ENCODE measurements around the gene AXL.

The AXL gene

DNA sequence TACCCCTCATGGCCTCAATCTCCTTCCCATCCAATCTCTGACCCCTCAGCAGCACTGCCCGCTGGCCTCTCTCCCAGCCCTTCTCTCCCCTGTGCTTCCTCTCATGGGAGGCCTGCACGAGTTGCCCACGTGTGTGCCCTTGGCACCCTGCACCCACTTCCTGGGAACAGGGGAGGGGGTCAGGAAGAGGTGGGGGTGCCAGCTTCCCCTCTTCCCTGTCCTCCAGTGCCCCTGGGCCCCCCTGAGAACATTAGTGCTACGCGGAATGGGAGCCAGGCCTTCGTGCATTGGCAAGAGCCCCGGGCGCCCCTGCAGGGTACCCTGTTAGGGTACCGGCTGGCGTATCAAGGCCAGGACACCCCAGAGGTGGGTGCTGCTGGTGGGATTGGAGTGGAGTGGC, 19.2 kb downstream of the AXL start:
- DNase-seq, result no peak

DNA sequence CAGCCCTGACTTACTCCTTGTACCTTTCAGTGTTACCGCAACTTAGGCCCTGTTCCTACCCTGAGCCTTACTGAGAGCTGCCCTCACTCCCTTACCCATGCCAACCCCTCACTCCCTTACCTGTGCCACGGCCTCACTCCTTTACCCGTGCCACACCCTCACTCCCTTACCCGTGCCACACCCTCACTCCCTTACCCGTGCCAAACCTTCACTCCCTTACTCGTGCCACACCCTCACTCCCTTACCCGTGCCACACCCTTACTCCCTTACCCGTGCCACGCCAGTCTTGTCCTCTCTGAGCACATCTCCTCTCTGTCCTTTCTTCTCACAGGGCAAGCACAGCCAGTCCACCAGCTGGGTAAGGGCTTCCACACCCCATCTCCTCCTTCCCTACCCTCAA, 20.3 kb downstream of the AXL start:
- no peak for DNase-seq

DNA sequence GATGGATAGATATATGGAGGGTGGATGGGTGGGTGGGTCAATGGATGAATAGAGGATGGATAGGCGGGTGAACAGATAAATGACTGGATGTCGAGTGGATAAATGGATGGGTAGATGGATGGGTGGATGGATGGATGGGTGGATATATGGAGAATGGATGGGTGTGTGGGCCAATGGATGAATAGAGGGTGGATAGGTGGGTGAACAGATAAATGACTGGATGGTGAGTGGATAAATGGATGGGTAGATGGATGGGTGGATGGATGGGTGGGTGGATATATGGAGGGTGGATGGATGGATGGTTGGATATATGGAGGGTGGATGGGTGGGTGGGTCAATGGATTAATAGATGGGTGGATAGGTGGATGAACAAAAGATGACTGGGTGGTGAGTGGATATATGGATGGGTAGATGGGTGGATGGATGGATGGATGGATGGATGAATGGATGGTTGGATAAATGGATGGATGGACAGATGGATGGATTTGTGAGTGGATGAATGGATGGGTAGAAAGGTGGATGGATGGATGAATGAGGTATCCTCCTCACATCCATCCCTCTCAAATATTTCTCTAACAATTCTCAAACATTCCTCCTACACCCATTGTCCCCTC, 21.0 kb downstream of the AXL start:
- no peak for DNase-seq

DNA sequence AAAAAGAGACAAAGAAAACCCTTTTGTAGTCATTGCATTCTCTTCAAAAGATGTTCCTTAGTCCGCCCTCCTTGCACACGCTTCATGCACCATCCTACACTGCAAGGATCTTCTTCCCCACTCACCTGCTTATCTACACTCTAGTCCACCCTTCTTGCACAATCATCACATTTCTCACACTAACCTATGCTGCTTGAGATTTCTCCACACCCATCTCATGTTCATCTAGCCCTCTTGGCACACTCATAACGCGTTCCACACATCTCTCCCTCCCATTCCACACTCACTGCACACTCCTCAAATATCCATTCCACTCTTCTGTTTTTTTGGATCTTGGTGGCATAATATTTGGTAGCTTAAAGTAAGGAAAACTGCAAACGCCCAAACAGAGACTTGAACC, 22.8 kb downstream of the AXL start:
- no peak for DNase-seq

DNA sequence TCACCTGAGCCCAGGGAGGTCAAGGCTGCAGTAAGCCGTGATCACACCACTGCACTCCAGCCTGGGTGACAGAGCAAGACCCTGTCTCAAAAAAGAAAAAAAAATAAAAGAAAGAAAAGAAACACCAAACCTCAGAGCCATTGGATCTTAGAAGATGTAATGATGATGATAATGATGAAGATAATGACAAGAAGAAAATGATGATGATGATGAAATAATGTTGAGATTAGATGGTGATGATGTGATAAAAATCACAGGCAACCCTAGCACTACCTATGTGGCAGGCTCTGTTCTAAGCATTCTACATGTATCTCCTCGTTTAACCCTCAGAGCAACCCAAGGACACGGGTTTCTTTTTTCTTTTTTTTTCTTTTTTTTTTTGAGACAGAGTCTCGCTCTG, 25.1 kb downstream of the AXL start:
- DNase-seq, result no peak

DNA sequence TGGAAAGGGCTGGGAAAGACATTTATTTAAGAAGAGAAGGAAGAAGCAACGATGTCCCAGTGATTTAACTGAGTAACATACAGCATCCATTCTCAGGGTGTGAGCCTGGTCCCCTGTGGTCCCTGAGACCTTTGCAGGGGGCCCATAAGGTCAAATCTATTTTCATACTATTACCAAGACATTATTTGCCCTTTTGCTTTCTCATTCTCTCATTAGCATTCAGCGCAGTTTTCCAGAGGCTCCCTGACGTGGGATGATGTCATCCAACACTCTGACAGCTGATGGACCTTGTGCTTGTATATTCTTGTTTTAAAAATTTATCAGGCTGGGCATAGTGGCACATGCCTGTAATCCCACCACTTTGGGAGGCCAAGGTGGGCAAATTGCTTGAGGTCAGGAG, 26.8 kb downstream of the AXL start:
- DNase-seq, result no peak

DNA sequence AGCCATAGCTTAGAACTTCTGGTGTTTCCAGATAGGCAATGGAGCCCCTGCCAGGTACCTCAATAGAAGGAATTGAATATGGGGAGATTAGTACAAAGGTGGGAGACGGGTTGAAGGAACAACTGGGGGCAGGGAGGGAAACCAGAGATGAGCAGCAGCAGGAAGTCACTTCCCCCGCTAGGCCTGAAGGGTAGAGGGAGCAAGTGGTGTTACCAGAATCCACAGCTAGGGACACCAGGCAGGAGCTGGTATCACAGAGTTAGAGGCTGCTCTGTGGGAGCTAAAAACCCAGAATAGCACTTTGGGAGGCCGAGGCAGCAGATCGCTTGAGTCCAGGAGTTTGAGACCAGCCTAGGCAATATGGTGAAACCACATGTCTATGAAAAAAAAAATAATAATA, 29.9 kb downstream of the AXL start:
- no peak for DNase-seq

DNA sequence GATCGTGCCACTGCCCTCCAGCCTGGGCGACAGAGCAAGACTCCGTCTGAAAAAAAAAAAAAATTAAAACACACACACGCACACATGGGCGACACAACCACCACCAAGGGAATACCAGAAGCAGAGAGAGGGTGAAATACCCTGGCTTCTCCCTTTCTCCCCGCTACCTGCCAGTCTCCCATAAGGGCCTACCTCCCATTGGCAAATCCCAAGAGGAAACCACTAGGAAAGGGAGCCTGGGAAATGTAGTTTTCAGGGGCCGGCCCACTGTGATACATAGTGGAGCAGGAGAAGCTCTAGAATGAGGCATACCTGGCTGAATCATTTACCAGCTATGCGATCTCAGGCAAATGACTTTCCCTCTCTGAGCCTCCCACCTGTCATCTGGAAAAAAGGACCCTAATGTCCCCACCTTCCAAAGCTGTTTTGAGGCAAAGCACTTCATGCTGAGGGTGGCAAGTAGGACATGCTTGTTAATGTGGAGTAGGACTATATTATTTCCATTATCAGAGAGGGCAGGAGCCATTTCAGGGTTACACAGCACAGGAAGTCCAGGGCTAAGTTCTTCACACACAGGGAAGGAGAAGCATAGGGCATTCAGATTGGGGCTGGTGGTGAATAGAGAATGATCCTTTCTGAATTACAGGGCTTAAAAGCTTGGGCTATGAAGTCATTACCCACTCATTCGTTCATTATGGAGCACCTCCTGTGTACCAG, 30.8 kb downstream of the AXL start:
- no peak for DNase-seq

DNA sequence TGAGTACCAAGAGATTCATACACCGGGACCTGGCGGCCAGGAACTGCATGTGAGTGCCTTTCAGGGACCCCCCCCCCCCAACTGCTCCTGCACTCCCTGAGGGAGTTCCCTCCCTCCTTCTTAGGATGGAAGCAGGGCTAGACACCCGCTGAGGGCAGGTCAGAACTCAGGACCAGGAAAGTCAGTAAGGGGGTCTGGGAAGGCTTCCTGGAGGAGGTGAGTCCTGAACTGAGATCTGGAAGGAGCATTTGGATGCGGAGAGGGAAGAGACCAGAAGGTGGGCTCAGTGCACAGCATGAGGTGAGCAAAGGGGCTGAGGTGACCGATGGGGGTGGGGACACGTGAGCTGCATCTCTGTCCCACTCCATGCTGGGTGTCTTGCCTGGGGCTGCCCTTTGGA, 34.6 kb downstream of the AXL start:
- DNase-seq, result no peak

DNA sequence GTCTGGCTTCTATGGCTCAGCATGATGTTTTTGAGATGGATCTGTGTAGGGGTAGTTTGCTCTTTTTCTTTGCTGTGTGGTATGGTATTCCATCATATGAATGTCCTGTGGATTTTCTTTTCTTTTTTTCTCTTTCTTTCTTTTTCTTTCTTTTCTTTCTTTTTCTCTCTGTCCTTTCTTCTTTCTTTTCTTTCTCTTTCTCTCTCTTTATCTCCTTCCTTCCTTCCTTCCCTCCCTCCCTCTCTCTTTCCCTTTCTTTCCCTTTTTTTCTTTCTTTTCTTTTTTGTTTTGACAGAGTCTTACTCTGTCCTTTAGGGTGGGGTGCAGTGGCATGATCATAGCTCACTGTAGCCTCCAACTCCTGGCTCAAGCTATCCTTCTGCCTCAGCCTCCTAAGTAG, 36.1 kb downstream of the AXL start:
- no peak for DNase-seq

DNA sequence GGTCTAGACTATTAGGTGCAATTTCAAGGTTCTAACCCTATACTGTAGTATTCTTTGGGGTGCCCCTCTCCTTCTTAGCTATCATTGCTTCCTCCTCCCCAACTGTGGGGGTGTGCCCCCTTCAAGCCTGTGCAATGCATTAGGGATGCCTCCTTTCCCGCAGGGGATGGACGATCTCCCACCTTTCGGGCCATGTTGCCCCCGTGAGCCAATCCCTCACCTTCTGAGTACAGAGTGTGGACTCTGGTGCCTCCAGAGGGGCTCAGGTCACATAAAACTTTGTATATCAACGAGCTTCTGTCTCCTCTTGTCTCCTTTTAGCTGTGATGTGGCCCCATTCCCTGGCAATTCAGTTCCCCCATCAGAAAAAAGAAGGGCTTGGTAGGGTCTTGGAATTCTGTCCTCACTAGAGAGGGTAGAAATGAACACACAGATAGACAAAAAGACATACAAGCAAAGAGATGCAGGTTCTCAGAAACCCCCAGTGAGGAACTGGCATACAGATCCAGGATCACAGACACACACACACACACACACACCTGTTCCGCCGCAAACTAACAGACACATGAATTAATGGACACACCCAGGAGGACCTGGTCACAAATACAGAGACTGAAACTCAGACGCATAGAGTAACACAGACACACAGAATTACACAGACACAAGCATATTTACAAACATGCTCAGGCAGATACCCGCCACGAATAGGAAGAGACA, 42.6 kb downstream of the AXL start:
- no peak for DNase-seq

DNA sequence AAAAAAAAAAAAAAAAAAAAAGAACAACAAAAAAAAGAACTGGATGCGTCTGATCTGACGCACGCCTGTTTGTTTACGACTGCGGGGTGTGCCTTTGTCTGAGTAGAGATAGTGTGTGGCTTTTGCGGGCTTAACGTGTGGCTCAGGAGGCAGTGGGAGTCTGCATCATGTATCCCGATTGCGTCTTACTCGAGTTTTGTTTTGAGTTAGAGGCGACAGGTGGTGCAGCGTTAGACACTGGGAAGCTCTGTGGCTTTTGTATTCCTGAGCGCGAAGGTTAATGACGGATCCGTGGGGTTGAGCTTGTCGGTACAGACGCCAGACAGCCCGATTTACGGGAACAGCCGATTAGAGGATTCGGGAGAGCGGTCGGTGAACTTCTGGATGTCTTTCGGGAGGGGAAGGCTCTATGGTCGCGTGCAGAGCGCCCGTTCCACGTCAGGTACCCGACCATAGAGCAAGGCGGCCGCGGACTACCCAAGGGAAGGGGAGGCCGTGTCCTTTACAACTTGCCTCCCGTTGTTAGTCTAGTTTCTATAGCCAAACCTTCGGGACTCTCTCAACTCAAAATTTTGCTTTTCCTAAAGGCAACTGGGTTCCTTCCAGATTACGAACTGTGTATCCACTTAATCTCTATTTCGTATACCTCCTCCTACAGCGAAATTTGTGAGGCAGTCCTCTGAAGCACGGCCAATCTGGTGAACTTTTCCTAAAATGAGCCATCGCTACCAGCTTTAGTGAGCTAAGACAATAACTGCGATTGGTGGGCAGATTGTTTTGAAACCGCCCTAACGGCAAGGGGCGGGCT, 44.2 kb downstream of the AXL start:
- DNase-seq, result peak; percentile 67

DNA sequence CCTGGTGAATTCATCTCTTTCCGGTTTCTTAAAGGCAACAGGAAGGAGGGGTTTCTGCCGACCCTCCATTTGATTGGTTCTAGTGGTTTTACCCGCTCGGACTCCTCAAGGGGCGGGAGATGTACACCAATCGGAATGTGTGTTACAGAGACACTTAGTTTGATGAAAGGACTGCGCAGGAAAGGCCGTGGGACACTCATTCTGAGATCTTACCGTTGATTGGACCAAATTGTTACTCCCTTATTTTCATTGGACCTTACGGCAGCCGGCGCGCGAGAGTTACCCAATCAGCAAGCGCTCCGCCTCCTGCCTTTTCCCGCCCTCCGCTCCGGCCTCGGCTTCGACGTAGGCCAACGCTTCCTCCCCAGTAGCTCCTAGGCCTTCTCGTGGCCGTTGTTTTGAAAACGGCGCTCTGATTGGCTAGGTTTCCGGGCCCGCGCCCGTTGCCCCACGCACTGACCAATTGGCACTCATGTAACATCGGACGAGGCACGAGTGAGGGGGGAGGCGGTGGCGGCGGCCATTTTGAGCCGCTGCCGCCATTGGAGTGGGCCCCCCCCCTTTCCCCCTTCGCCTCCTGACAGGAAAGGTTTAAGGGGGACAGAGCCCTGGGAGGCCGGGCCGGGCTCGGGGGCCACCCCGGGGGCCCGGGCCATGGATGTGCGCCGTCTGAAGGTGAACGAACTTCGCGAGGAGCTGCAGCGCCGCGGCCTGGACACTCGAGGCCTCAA, 45.0 kb downstream of the AXL start, which contains the start of gene HNRNPUL1:
Gene HNRNPUL1 (plus strand): TSS at position 523 of the 731 bp plus-strand sequence. CDS start 132 bp downstream, at position 655.
- DNase-seq, result peak; percentile 99

DNA sequence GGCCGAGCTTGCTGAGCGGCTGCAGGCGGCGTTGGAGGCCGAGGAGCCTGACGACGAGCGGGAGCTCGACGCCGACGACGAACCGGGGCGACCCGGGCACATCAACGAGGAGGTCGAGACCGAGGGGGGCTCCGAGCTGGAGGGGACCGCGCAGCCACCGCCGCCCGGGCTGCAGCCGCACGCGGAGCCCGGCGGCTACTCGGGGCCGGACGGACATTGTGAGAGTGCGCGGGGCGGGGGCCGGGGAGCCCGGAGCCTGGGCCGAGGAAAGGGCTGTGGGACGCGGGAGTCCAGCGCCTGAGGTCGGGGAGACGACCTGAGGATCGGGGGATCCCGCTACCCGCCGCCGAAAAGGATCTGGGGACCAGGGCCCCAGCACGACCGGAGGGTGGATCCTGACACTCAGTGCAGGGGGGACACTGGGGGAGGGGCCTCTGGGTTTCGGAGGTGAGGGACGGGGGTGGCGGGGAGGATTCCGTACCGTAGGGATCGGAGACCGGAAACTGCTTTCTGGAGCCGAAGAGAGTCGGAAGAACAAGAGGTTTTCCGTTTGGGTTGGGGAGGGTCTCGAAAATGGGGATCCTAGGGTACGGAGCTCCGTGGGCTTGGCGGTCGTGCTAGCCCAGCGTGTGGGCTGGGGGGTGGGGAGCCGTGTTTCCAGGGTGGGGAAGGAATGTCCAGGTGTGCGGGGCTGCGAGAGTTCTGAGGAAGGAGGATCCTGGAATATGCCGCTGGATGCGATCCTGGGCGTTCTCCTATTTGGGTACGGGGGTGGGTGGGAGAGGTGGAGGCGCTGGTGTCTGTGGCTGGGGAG, 45.8 kb downstream of the AXL start:
- peak; percentile 22 for DNase-seq

DNA sequence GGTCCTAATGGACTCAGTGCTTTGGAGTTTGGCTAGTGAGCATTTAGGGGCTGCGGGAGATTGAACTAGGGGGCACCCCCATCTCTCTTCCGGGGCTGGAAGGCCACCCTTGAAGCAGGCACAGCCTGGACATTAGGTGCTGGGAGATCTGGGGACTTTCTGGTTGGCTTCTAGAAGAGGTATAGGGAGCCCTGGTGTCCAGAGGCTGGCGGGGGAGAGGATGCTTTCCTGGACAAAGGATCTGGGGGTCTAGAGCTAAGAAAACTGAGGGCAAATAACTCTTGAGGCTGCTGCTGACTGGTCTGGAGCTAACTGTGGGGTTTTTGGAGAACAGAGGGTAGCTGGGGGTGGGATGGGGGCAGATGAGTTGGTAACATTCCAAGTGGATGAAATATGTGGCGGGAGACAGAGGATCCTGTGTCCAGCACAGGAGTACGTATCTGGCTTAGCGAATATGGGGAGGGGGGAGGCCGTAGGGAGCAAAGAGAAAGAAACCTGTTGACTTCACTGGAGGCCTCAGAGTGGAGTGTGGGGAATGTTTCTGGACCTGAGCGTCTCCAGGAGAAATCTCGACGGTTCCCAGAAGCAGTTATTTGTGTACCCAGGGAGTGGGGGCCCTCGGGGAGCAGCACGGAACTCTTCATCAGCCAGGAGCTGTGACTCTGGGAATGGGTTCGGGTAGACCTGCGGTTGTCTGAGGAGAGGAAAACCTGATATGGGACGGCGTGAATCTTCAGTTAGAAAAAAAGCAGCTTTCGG, 46.6 kb downstream of the AXL start:
- no peak for DNase-seq

DNA sequence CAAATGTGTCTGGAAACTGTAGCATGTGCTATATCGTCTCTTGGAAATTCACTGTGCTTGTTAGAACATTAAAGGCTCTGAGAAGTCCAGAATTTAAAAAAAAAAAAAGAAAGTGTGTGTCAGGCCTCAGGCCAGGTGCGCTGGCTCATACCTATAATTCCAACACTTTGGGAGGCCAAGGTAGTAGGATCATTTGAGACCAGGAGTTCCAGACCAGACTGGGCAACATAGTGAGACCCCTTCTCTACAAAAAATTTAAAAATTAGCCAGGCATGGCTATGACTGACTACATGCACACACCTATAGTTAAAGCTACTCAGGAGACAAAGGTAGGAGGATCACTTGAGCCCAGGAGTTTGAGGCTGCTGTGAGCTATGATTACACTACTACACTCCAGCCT, 50.0 kb downstream of the AXL start:
- DNase-seq, result no peak

DNA sequence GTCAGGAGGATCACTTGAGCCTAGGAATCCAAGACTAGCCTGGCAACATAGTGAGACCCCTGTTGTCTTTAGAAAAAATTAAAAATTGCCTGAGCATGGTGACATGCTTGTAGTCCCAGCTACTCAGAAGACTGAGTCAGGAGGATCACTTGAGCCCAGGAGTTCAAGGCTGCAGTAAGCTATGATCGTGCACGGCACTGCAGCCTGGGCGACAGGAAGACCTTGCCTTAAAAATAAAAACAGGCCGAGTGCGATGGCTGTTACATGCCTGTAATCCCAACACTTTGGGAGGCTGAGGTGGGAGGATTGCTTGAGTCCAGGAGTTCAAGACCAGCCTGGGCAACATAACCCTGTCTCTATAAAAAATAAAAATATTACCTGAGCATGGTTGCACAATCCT, 50.5 kb downstream of the AXL start:
- DNase-seq, result no peak

DNA sequence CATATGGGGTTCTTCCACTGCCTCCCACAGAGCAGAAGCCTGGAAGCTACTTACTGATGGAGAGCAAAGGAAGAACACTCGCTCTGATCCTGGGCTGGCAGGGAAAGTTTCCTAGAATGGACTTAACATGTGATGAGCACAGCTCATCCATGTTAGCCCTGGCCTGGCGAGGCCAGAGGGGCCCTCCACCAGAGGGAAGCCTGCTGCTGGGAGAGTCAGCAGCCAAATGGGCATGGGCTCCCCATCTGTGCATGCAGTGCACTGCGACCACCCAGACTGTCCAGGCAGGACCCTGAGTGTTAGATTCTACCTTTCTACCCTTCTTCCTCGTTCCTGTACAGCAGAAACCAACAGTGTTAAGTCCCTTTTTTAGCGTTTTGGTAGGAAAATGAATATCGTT, 54.1 kb downstream of the AXL start:
- no peak for DNase-seq

DNA sequence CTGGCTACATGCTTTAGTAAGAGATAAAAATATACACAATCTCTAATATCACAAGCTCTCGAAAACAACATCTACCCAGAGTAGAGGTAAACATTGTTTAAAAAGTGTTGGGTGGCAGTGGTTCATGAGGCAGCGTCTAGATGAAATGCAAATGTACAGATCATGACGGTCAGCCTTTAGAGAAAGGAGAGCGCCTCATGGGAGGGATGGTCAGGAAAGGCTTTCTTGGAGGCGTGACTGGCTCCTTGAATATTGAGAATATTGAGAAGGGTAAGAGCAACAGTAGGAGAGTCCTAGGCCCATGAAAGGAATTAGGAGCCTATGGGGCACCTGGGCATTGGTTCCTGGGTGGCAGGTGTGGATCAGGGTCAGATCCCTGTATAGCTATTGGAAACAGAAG, 55.8 kb downstream of the AXL start:
- DNase-seq, result no peak

DNA sequence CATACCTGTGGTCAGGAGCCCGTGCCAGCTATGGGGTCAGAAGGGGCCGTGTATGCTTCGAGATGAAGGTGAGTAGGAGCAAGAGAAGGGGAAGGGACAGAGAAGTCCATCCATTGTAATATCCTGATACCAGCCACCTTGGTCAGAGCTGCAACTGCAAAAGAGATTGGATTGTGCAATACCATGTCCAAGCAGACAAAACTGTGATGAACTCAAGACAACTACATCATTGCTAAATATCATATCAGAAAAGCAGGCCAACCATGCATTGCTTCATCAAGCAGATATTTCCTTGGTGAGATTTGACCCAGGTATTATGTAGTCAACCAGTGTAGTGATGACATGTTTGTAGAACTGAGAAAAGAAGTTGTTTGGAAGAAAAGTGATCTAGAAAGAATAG, 57.2 kb downstream of the AXL start:
- no peak for DNase-seq

DNA sequence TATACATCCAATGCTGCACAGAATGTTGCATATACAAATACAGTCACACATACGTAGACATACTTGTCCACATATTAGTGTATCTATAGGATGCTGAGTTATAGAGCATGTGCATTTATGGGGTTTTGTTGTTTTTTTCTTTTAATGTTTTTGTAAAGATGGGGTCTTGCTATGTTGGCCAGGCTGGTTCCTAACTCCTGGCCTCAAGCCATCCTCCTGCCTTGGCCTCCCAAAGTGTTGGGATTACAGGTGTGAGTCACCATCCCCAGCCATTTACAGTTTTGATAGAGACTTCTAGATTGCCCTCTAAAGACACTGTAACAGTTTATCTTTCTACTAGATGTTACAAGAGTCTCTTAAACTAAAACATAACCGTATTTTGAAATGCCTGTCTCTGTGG, 59.5 kb downstream of the AXL start:
- no peak for DNase-seq

All from GDM1 (cell line).